NCI-H446 treated with DMSO at 0.1 percent for 48 hours (cell line): Measurements from ENCODE around the gene CKAP5.
"Not testable (repeated sequence)": the region's sequence is repeated elsewhere in the genome, so short reads cannot be mapped to it uniquely, and the experiment has no call there.

Experiments
- DNase-seq: peaks from one replicate; lab custom pipeline; 2025; lab: John Stamatoyannopoulos, UW

CKAP5 gene

DNA sequence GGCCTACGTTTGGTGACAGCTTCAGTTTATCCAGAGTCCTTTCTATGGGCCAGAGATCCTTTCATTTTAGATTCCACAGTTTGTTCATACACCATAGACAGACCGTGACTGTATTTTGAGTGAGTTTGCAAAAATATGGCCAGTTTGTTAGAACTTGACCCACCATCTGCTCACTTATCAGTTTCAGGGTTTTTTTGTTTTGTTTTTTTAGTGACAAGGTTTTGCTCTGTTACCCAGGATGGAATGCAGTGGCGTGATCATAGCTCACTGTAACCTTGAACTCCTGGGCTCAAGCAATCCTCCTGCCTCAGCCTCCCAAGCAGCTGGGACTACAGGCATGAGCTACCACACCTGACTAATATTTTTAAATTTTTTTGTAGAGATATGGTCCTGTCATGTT lies 9.1 kb upstream of the CKAP5 start:
- DNase-seq = no peak

DNA sequence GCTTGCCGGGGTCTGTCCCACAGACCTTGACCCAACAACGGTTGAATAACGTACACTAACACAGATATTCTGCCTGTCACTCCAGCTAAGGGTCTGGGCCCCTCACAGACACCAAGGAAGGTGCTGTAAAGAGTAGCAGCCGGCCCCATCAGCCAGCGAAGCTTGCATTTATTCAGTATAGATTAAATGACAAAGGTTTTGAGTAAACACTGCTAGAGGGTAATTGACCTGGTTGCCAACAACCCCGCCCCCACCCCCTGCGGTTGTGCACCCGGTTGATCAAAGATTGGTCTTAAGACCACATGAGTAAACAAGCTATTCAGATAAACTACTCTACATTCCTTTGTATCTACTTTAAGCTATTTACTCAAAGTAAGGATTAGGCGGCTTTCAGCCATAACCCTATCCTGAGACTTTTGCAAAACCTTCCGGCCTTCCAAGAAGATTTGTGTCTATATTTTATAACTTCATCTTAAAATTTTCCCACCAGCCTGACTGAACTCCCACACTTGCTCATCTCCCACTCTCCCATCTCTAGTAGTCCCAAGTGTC lies 4.8 kb upstream of the CKAP5 start:
- no peak for DNase-seq

DNA sequence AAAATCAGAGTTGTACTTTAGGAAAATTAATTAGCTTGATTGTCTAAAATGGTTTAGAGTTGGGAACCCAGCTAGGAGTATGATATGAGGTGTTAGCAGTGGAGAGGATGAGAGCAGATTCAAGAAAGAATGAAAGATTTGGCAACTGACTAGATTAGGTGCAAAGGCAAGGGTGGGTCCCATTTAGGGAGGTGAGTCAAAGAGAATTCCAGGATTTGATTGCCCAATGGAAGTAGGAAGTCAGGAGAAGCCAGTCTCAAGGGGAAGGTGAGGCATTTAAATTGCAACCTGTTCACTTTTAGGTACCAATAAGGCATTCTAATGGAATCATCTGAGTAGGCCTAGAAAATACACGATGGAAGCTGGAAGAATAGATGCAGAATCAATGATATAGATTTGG lies 3.6 kb upstream of the CKAP5 start:
- DNase-seq = no peak

DNA sequence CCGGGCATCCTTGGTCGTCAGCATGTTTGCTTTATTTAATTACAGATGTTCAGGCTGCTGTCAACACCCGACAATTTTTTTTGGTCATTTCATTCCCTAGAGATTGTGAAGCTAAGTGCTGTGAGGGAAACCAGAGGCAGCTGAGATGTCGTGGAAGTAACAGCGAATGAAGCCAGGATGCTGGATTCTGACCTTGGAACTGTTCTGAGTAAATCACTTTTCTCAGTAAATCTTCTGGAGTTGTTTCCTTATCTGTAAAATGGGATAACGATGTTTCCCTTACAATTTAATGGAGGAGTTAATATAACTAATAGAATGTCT lies 390 bp upstream of the CKAP5 start:
- no peak for DNase-seq

DNA sequence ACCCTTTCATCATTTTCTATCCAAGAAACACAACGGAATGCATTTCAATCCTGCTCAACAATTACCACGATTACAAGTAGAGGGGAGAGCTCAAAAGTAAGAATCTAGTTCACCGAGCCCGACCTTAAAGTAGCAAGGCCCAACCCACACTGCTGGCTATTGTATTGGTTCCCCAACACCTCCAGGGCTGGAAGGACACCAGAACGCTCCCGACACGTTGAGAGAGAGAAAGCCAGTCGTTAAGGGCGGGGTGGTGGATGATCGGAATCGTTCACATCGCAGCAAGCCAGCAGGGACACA lies 690 bp downstream of the CKAP5 start:
- DNase-seq = no peak

DNA sequence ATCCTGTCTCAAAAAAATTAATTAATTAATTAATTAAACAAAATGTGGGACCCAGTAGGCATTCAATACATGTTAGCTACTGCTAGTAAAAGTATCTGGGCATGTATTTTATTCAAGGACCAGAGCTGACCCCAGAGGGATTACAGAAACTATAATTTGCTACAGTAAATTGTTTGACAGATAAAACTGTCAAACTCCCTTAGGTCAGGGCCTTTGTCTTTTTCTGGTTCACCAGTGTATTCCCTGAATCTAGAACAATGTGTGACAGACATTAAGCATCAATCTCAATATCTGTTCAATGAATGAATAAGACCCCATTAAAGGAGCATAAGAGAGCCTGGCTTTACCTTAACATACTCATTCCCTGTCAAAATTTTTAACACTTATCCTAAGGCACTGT lies 6.0 kb downstream of the CKAP5 start:
- DNase-seq = no peak

DNA sequence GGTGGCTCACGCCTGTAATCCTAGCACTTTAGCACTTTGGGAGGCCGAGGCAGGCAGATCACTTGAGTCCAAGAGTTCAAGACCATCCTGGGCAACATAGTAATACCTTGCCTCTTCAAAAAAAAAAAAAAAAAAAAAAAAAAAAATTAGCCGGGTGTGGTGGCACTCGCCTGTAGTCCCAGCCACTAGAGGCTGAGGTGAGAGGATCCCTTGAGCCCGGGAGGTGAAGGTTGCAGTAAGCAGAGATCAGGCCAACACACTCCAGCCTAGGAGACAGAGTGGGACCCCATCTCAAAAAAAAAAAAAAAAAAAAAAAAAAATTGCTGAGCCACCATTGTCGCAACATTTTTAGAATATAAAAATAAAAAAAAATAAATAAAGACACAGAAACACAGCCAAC lies 7.6 kb downstream of the CKAP5 start:
- no peak for DNase-seq

DNA sequence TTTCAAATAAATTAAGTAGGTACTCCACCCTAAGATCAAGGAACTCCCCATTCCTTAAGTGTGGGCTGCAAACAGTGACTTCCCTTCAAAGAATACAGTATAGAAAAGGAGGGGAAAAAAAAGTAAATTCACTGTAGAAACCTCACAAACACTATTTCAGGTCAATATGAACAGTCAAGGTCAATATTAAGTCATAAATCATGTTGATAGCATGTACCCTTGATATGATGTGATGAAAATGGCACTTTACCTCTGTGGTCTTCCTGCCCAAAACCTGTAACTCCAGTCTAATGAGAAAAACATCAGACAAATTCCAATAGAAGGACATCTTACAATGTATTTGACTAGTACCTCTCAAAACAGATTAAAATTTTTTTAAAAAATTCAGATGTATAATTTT lies 8.2 kb downstream of the CKAP5 start:
- DNase-seq = no peak

DNA sequence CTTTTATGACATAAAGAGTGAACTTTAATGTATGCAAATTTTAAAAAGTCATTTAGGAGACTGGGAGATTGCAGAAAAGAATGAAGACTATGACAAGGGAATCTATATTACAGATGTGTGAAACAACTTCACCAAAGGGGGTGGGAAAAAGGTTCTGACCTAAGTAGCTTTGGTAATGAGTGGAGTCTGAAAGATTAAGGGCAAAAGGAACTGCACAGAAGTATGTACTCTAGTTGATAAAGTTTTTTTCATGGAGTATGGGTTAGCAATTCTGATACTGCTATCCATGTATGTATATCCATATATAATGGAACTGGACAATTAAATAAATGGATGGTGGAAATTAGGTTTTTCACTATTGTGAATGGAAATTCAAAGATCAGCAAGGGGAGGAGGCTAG lies 9.2 kb downstream of the CKAP5 start:
- DNase-seq = no peak

DNA sequence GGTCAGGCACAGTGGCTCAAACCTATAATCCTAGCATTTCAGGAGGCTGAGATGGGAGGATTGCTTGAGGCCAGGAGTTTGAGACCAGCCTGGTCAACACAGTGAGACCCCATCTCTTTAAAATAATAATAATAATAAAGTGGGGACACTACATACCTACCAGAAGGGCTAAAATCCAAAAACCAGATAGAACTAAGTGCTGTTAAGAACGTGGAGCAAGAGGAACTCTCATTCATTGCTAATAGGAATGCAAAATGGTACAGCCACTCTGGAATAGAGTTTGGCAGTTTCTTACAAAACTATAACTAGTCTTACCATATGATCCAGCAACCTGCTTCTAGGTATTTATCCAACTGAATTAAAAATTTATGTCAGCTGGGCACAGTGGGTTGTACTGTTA lies 9.6 kb downstream of the CKAP5 start:
- no peak for DNase-seq

DNA sequence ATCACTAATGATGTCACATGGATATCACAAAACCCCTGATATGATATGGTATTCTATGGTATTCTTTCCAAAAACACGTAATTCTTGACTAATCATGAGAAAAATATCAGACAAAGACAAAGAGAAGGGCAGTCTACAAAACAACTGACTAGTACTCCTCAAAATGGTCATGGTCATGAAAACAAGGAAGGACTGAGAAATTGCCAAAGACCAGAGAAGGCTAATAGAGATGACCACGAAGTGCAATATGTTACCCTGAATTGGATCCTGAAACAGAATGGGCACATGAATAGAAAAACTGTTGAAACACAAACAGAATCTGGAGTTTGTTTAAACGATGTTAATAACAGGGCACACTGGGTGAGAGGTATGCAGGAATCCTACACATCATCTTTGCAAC lies 10.2 kb downstream of the CKAP5 start:
- no peak for DNase-seq

DNA sequence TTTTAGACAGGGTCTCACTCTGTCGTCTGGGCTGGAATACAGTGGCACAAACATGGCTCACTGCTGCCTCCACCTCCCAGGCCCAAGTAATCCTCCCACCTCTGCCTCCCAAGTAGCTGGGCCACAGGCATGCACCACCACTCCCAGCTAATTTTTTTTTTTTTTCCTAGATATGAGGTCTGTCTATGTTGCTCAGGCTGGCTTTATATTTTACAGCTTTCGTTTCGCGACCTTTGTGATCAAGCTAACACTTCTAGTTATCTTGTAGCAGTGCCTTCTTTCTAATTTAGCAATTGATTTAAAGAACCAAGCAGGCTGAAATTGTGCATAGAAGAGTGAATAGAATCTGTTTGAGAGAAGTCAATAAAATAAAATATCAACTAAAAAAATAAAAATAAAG lies 11.3 kb downstream of the CKAP5 start:
- no peak for DNase-seq

DNA sequence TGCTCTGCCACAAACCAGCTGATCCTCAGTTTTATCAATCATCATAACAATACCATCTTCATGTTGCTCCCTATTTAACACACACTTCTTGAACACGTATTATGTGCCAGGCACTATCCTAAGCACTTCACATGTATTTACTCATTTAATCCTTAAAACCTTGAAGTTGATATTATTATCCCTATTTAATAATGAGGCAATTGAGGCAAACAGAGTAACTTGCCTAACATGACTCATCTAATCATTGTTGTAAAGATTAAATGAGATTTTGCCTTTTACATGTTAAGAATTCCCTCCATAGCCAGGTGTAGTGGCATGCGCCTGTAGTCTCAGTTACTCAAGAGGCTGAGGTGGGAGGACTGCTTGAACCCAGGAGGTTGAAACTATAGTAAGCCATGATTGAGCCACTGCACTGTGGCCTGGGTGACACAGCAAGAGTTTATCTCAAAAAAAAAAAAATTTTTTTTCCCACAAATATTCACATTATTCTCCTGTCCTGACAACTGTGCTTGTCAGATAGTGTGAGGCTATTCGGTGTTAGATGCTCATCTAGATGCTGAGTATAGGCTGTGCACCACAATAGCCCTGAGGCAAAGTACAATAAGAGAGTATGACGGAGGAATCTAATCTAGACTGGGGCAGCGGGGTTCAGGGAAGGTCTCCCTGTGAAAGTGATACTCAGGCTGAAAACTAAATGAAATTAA lies 13.4 kb downstream of the CKAP5 start:
- DNase-seq = no peak

DNA sequence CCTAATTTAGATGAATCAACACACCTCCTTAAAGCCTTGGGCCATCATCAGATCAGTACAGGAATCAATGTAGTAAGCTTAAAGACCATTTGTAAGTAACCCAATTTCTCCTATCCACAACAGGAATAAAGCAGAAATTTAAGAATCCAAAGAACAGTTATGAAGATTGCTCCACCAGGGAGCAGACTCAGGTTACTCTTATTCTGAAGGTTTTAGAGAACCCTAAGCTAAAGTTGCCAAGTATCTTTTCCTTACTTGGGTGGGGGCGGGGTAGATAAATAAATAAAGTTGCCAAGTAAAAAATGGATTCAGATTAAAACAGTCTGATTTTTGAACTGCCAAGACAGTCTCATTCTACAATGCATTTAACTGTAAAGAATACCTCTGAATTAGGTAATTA lies 18.1 kb downstream of the CKAP5 start:
- no peak for DNase-seq

DNA sequence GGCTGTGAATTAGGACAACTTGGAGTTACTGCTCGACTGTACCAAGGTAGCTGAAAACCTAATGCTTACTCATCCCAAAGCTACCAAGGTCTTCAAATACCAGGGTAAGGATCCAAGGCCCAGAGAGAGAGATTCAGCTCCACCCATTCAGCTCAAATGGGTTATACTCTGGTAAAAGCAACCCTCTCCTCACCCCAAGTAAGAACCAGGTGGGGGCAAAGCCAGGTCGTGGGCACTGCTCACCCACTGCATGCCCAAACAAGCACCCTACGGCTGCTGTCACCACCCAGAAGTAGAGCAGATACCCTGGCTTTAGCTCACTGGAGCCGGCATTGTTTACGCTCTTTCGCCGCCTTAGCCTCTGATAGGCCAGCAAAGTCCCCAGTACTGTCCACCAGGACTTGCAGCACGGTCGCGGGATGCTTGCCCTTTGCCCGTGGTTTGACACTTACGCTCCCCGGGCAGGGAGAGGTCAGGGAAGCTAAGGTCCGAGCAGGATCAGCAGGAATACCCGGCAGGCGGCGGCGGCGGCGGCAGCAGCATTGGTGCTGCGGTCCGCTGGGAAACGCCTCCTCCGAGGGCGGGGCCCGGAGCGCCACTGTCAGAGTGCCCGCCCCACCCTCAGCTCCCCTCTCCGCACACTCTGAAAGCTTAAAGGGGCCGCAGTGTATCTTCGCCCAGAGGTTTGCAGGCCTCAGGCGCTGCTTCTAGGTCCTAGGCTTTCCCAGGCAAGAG lies 19.6 kb downstream of the CKAP5 start:
- DNase-seq = no peak

DNA sequence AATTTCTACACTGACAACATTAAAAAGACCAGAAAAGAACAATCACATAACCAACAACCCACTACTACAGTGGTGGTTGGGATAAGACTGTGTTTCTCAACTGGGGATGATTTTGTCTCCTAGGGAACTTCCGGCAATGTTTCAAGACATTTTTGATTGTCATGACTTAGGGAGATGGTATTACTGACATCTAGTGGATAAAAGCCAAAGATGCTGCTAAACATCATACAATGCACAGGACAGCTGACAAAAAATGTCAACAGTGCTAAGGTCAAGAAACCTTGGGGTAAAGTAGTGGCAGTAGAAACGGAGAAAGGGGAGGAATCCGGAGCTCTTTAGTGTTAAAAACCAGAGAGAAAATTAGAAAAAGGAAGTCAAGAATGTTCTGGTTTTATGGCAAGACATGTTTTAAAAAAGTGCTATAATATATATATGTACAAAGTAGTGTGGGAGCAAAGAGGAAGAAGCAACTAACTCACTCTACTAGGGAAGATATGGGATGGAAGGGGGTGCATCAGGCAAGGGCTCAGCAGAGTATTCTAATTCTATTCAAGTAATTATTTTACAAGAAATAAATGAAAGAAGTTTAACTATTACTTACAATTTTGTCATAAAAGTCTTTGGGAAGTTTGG lies 37.2 kb downstream of the CKAP5 start:
- no peak for DNase-seq

DNA sequence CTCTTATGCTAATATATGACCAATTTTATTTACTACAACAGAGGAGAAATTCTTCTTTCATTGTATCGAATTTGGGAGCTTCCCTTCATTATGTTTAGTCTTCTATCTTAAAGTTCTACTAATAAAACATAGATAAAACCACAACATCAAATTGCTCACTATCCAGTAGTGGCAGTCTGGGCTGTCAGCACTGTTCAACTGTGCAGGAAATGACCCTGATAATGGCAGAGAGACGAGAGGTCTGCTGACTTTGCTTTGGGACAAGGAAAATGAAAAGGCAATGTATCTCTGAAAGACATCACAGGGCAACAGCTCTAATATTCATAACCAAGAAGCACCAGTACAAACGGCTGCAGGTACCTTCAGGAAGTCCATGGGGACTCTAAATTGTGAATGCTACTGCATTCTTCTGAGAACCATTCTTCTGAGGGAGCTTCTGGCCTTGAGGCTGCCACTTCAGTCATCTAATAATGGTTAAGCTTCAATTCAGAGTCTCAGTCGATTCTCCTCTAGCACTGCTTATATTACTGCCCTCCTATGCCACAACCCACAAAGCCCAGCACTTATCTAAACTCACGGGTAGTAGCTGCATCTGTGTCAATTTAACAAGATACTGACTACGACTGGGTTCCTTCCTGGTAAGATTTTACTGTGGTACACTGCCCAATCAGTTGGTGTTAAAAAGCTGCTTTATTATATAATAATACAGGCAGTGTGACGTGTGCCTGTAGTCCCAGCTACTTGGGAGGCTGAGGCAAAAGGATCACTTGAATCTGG lies 44.2 kb downstream of the CKAP5 start:
- DNase-seq = no peak

DNA sequence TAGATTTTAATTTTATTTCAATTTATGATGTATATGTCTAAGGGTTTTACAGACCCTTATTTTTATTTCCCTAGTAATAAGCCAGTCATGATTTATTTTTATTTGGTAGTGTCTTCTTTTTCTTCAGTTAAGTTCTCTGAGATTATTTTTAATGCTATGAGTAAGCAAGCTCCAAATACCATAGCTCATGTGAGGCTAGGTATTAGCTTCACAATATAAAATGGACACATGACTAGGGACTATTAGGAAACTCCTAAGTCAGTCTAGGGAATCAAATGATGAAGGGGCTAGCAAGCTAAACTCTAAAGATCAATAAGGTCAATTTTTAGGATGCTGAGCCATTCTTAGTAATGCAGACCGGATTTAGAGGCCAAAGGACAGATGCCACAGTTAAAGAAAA lies 45.9 kb downstream of the CKAP5 start:
- no peak for DNase-seq

DNA sequence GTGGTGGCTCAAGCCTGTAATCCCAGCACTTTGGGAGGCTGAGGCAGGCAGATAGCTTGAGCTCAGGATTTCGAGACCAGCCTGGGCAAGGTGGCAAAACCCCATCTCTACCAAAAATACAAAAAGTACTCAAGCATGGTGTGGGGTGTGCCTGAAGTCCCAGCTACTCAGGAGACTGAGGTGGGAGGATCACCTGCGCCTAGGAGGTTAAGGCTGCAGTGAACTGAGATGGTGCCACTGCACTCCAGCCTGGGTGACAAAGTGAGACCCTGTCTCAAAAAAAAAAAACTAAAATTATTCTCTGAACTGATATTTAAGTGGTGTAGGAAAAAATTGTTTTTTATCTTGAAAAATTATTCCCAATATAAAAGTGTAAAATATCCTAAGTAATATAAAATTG lies 46.4 kb downstream of the CKAP5 start:
- not testable (repeated sequence) for DNase-seq

DNA sequence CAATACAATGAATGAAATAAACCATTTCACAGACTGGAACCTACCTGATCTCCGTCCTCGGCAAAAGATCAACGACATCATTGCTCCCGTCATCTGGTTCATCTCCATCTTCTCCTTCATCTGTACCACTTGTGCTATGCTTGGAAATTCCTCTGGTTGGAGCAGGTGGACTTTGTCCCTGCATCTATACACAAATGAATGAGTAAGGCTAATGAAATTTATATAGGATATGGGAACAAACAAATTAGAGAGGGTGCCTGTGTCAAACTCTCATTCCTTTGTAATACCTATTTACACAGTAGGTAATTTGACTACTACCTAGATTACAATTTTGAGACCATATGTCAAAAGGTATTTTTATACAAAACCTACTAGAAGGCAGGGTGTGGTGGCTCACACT lies 67.7 kb downstream of the CKAP5 start:
- DNase-seq = no peak

DNA sequence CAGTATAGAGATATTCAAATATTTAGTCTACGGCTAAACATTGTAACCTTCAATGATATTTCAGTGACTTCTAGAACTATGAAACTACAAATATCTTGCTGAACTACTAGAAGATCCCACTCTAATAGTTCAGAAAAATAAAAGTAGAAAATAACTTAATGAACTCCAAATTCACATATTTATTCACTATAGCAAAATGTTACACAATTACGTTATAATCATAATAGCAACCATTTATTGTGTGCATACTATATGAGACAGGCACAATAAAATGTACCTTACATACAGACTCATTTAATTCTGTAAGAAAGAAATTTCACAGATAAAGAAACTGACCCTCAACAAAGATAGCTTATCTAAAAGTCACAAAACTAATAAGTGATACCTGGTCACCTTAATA lies 69.2 kb downstream of the CKAP5 start:
- no peak for DNase-seq

DNA sequence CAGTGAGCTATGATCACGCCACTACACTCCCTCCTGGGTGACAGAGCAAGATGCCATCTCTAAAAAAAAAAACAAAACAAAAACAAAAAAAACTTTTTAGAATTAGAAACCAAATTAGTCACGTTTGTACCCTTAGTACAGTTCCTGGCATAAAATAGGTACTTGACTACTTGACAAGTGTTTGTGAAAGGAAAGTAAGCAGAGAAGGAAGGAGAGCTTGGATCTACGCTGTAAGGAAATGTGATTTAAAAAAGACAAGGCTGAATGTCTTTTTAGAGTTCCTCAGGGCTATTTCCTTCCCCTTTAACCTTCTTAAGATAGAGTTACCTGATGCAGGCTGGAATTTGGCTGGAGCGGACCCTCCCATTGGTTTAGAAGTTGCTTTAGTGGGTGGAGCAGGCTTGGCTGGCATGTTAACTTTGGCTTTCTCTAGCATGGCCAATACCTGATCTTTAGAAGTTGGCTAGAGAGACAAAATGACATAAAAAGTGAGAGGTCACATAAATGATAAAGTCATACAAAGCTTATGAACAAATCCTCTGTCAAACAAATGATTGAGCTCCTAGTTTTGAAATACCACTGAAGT lies 76.4 kb downstream of the CKAP5 start:
- DNase-seq = no peak
